Sigmoid colon (tissue), 7 donors: Measurements from ENCODE around the gene TMED4. TPM values are rescaled to one million over a fixed set of nuclear protein-coding genes. Genes with fewer than 3 reads are reported as not detected.
A peak's percentile ranks its signal among the peaks of the same experiment; 100 is the strongest.

Experiments used
- DNase-seq: peaks from one replicate; pipeline ENCODE4 v3.0.0-alpha.2; 2019
- H3K27ac ChIP-seq, 4 donors: fragments of 200-600 bp; sonication (generic); one replicate each; pipeline ENCODE4 v1.5.1; 2016 to 2019; ENCODE audit warnings: mild to moderate bottlenecking in 1 of 4
- H3K27me3 ChIP-seq, 3 donors: fragments of 200-600 bp; sonication (generic); one replicate each; pipeline ENCODE4 v1.5.1; 2019; ENCODE audit warnings: mild to moderate bottlenecking in 1 of 3
- H3K36me3 ChIP-seq, 4 donors: fragments of 200-600 bp; sonication (generic); one replicate each; pipeline ENCODE4 v1.5.1; 2016 to 2019
- H3K4me1 ChIP-seq, 4 donors: fragments of 200-600 bp; sonication (generic); one replicate each; pipeline ENCODE4 v1.5.1; 2017 to 2019
- H3K4me3 ChIP-seq, 4 donors: fragments of 200-600 bp; sonication (generic); one replicate each; pipeline ENCODE4 v1.5.1; 2017 to 2019; ENCODE audit warnings: mild to moderate bottlenecking in 2 of 4, moderate library complexity in 1 of 4
- H3K9me3 ChIP-seq, 4 donors: fragments of 200-600 bp in 3 of 4; sonication (generic) in 3 of 4; one replicate each; pipeline versions ENCODE4 v1.5.1 to v1.6.1; 2013 to 2019
- CTCF ChIP-seq, 4 experiments: fragments of 450-650 bp in 3 of 4; fragments of 200-600 bp in 1 of 4; IDR thresholded peaks; one replicate each; pipeline ENCODE4 v1.5.1; 2016 to 2019; ENCODE audit warnings: antibody characterized with exemption in 4 of 4, mild to moderate bottlenecking in 3 of 4, moderate library complexity in 2 of 4
- EP300 ChIP-seq, 4 donors: sonication (generic); formaldehyde crosslinking; IDR thresholded peaks; one replicate each; pipeline ENCODE4 v1.6.1; 2017; ENCODE audit warnings: antibody characterized with exemption in 4 of 4
- POLR2A ChIP-seq, 2 donors: fragments of 450-650 bp; IDR thresholded peaks; one replicate each; pipeline ENCODE4 v1.6.1; 2016; ENCODE audit warnings: antibody characterized with exemption in 2 of 2, mild to moderate bottlenecking in 2 of 2, moderate library complexity in 2 of 2
- POLR2AphosphoS5 ChIP-seq, 4 donors: sonication (generic); formaldehyde crosslinking; IDR thresholded peaks; one replicate each; pipeline ENCODE4 v1.6.1; 2017; ENCODE audit warnings: antibody characterized with exemption in 4 of 4
- WGBS, 2 donors: extraction: QIAGEN DNeasy Blood & Tissue Kit; methylation state at CpG; one replicate each; pipeline ENCODE4 v1.1.7; 2013; 5-methylcytosine and 5-hydroxymethylcytosine counted together
- intact Hi-C: fragments of 100-400 bp; cut with DNase I; formaldehyde crosslinking; loops from one replicate; pipeline ENCODE4 v1.15.1; 2023
- polyA plus RNA-seq, 3 donors: library from polyadenylated mRNA; stranded (reverse); fragments of 200-250 nt; gene quantifications; one replicate each; pipeline ENCODE4 v1.2.3, GENCODE V29; 2013
- total RNA-seq, 4 donors: library from RNA; depleted of rRNA; stranded (reverse); fragments of >200 nt; gene quantifications; one replicate each; pipeline ENCODE4 v1.1.0, GENCODE V29; 2016
- donor health status: healthy with polysubstance abuse.
- donor health status: Bipolar disorder and iron deficiency.
- donor health status: healthy.

TMED4 gene
- total and polyA plus RNA-seq, 7 donors, result 18.6 to 209 (median 114) TPM

GRCh38 chr7:44566680-44567079, 15.4 kb downstream of the TMED4 start:
- WGBS, 2 donors, result 75 to 93% methylated on average over 5 of the region's 5 CpGs

GRCh38 chr7:44565795-44566559, 16.1 kb downstream of the TMED4 start:
- Histone ChIP-seq H3K4me1 (no peaks in the 10 kb centered on the region), H3K9me3 (no peaks in the 10 kb centered on the region), H3K36me3 (peaks cover 34 to 73% (median 51%) of the 10 kb centered on the region in 4 donors), H3K27ac (peak overlapping the region in 1 of 4 donors; percentile 35), H3K4me3 (no peak overlapping the region), H3K27me3 (no peaks in the 10 kb centered on the region)
- WGBS, 2 donors, result 80 to 86% methylated on average over 16 of the region's 16 CpGs
- TF ChIP-seq POLR2A (IDR thresholded peaks at IDR 0.05) (no peak), EP300 (IDR thresholded peaks at IDR 0.05) (no peak), POLR2AphosphoS5 (IDR thresholded peaks at IDR 0.05) (no peak), CTCF (IDR thresholded peaks at IDR 0.05) (peak in 1 of 4 experiments; percentile 6)
- DNase-seq, result no peak
- intact Hi-C loops, result loop anchor here (1.0 to 5.0 kb wide), 2 partner anchors 74 to 325 kb away; partner anchors contain the start of gene NUDCD3

More at GRCh38 chr7:44566680-44567079, 15.4 kb downstream of the TMED4 start:
- peaks cover 35 to 80% (median 58%) of the 10 kb centered on the region in 4 donors for H3K36me3 ChIP-seq
- DNase-seq, result no peak
- TF ChIP-seq POLR2AphosphoS5 (IDR thresholded peaks at IDR 0.05) (no peak), EP300 (IDR thresholded peaks at IDR 0.05) (no peak), POLR2A (IDR thresholded peaks at IDR 0.05) (no peak), CTCF (IDR thresholded peaks at IDR 0.05) (no peak)
- H3K4me1 ChIP-seq, result no peaks in the 10 kb centered on the region
- H3K27ac ChIP-seq, result no peak overlapping the region
- no peaks in the 10 kb centered on the region for H3K9me3 ChIP-seq
- H3K27me3 ChIP-seq, result no peaks in the 10 kb centered on the region
- H3K4me3 ChIP-seq, result no peak overlapping the region
- intact Hi-C loops, result loop anchor here (5.0 kb wide), 1 partner anchor 74 kb away; the partner anchor contains the start of gene NUDCD3

GRCh38 chr7:44565097-44565794, 16.8 kb downstream of the TMED4 start:
- intact Hi-C loops, result loop anchor here (1.0 to 5.0 kb wide), 2 partner anchors 73 to 324 kb away; partner anchors contain the start of gene NUDCD3
- H3K4me1 ChIP-seq, result no peaks in the 10 kb centered on the region
- peak; percentile 79 for DNase-seq
- no peak overlapping the region for H3K4me3 ChIP-seq
- no peaks in the 10 kb centered on the region for H3K9me3 ChIP-seq
- H3K36me3 ChIP-seq, result peaks cover 27 to 65% (median 43%) of the 10 kb centered on the region in 4 donors
- TF ChIP-seq POLR2AphosphoS5 (IDR thresholded peaks at IDR 0.05), result peak in 1 of 4 donors; percentile 16
- TF ChIP-seq EP300 (IDR thresholded peaks at IDR 0.05), result no peak
- TF ChIP-seq CTCF (IDR thresholded peaks at IDR 0.05), result peak; percentile 72 to 97 (median 94)
- H3K27ac ChIP-seq, result peak overlapping the region in 1 of 4 donors; percentile 35
- H3K27me3 ChIP-seq, result no peaks in the 10 kb centered on the region
- WGBS, 2 donors, result 59 to 69% methylated on average over 13 of the region's 13 CpGs

- no peak overlapping the region for H3K4me3 ChIP-seq
- DNase-seq, result no peak
- 89 to 93% methylated on average over 2 of the region's 2 CpGs for whole genome bisulfite sequencing, 2 donors
- H3K4me1 ChIP-seq, result no peaks in the 10 kb centered on the region
- intact Hi-C loops, result loop anchor here (1.0 to 5.0 kb wide), 2 partner anchors 72 to 323 kb away; partner anchors contain the start of gene NUDCD3
- no peaks in the 10 kb centered on the region for H3K9me3 ChIP-seq
- no peak overlapping the region for H3K27ac ChIP-seq
- peaks cover 20 to 59% (median 37%) of the 10 kb centered on the region in 4 donors for H3K36me3 ChIP-seq
- TF ChIP-seq POLR2A (IDR thresholded peaks at IDR 0.05) (no peak), CTCF (IDR thresholded peaks at IDR 0.05) (no peak), EP300 (IDR thresholded peaks at IDR 0.05) (no peak), POLR2AphosphoS5 (IDR thresholded peaks at IDR 0.05) (no peak)
- H3K27me3 ChIP-seq, result no peaks in the 10 kb centered on the region
These were observed 17.4 kb downstream of the TMED4 start for GRCh38 chr7:44564606-44565005.
